ENCODE results near the gene OPTN. TPM values are rescaled to one million over a fixed set of nuclear protein-coding genes. Genes with fewer than 3 reads are reported as not detected.

Gene OPTN
- total and polyA plus RNA-seq, 2 of the 8 experiments (the other 6 are each of a cell fraction or from before 2014, with no cell fraction given): 4.8 to 20.1 TPM

- Histone ChIP-seq H3K4me2 (ENCODE audit: insufficient read depth in 1 of 2, low read depth in 2 of 2, low read length in 2 of 2) (no peak overlapping the region), H3K9ac (replicated peaks in 1 of 4; ENCODE audit: extremely low read depth in 1 of 4, low read depth in 3 of 4, low read length in 3 of 4) (no peak overlapping the region), H4K5ac (ENCODE audit: insufficient read length, low read depth, low read length) (no peak overlapping the region), H3K36me3 (ENCODE audit: control insufficient read depth in 2 of 4, insufficient read depth in 4 of 4, low read length in 3 of 4) (peaks cover 0 to 2% (median under 1%) of the 10 kb centered on the region in 4 experiments; a peak in 2 of 8 replicates), H3K14ac (ENCODE audit: insufficient read length) (no peak overlapping the region), H3K27ac (ENCODE audit: low read depth, low read length) (no peak overlapping the region), H2BK5ac (ENCODE audit: low read depth, low read length) (no peak overlapping the region), H3K4me3 (ENCODE audit: extremely low read depth in 1 of 4, insufficient read depth in 2 of 4, low read depth in 3 of 4, low read length in 4 of 4) (no peak overlapping the region), H2BK120ac (replicated peaks; ENCODE audit: low read depth, low read length) (no peak overlapping the region), H3K79me1 (ENCODE audit: low read depth, low read length) (no peaks in the 10 kb centered on the region), H3K4ac (replicated peaks; ENCODE audit: insufficient read length, low read depth, low read length) (no peak overlapping the region), H3K27me3 (replicated peaks in 1 of 4; ENCODE audit: control insufficient read depth in 3 of 4, extremely low read depth in 1 of 4, insufficient read depth in 3 of 4, low read length in 3 of 4) (no peaks in the 10 kb centered on the region; a peak in 1 of 7 replicates), H2AFZ (ENCODE audit: low read length) (no peak overlapping the region), H3K18ac (ENCODE audit: extremely low read depth, low read length) (no peak overlapping the region), H3K79me2 (ENCODE audit: control insufficient read depth in 1 of 2, insufficient read depth in 2 of 2, low read length in 2 of 2) (peaks cover 0 to 5% of the 10 kb centered on the region in 2 experiments; a peak in 1 of 4 replicates), H3K56ac (replicated peaks; ENCODE audit: insufficient read length, low read depth, low read length) (no peak overlapping the region), H2BK15ac (ENCODE audit: low read length) (no peak overlapping the region), H4K20me1 (replicated peaks in 1 of 2; ENCODE audit: control insufficient read depth in 1 of 2, insufficient read depth in 2 of 2, low read length in 2 of 2) (no peaks in the 10 kb centered on the region), H3K23ac (ENCODE audit: insufficient read length) (no peak overlapping the region), H2BK12ac (ENCODE audit: low read depth, low read length) (no peak overlapping the region), H3K4me1 (replicated peaks in 1 of 4; ENCODE audit: control insufficient read depth in 3 of 4, insufficient read depth in 4 of 4, low read length in 3 of 4) (peaks cover 0 to 3% (median 2%) of the 10 kb centered on the region in 4 experiments; a peak in 3 of 7 replicates), H4K91ac (replicated peaks; ENCODE audit: insufficient read length, low read length) (no peak overlapping the region), H2AK5ac (ENCODE audit: low read depth, low read length) (no peak overlapping the region), H2BK20ac (ENCODE audit: low read length) (no peak overlapping the region), H3K23me2 (ENCODE audit: low read depth, low read length) (peaks cover 5% of the 10 kb centered on the region), H4K8ac (ENCODE audit: extremely low read depth, insufficient read depth, low read length) (no peak overlapping the region), H3K9me3 (ENCODE audit: insufficient read depth in 2 of 2, low read depth in 1 of 2, low read length in 1 of 2) (no peaks in the 10 kb centered on the region)
- no peak for FAIRE-seq
- WGBS, 2 experiments (ENCODE audit: extremely low coverage in 1 of 2, insufficient coverage in 1 of 2, insufficient read length in 1 of 2, insufficient replicate concordance in 2 of 2, low coverage in 1 of 2, low lambda C conversion rate in 2 of 2, missing lambda C conversion rate in 1 of 2): 92% methylated on average over 4 of the region's 4 CpGs; no CpG with 5 or more reads in 1 of the 2 experiments
- CTCF ChIA-PET (ENCODE audit: partially characterized antibody): interaction anchor here (0.6 to 1.2 kb wide), 2 partner anchors 8 to 26 kb away, joined by 3 read pairs; no protein-coding TSS in a partner anchor
- POLR2A ChIA-PET (ENCODE audit: partially characterized antibody): no interaction called here
- DNase-seq (ENCODE audit: low read depth in 1 of 2, low spot score in 2 of 2): no peak
- no peak for TF ChIP-seq SIRT6 (IDR thresholded peaks at IDR 0.05; ENCODE audit: low read length)
- no peak for TF ChIP-seq EP300 (IDR thresholded peaks at IDR 0.05; ENCODE audit: borderline replicate concordance in 1 of 2, low read depth in 2 of 2, low read length in 2 of 2)
- TF ChIP-seq POLR2AphosphoS5 (IDR thresholded peaks at IDR 0.05; ENCODE audit: low read depth, low read length): no peak
- no peak for TF ChIP-seq KDM4A (IDR thresholded peaks at IDR 0.05; ENCODE audit: low read depth, low read length, severe bottlenecking)
- TF ChIP-seq BRCA1 (IDR thresholded peaks at IDR 0.05; ENCODE audit: low read depth, low read length): no peak
- no peak for TF ChIP-seq RBBP5 (IDR thresholded peaks at IDR 0.05; ENCODE audit: borderline replicate concordance, low read depth, low read length)
- no peak for TF ChIP-seq RAD21 (IDR thresholded peaks at IDR 0.05 in 1 of 2, conservative IDR thresholded peaks at IDR 0.05 in 1 of 2; ENCODE audit: low read depth in 2 of 2, low read length in 2 of 2)
- no peak for TF ChIP-seq MAFK (IDR thresholded peaks at IDR 0.05; ENCODE audit: low read depth, low read length)
- no peak for TF ChIP-seq HDAC6 (IDR thresholded peaks at IDR 0.05; ENCODE audit: low read depth, low read length)
- TF ChIP-seq PHF8 (conservative IDR thresholded peaks at IDR 0.05; ENCODE audit: low read depth, low read length): no peak
- no peak for TF ChIP-seq MAX (IDR thresholded peaks at IDR 0.05)
- no peak for TF ChIP-seq SP1 (IDR thresholded peaks at IDR 0.05; ENCODE audit: low read depth, low read length)
- no peak for TF ChIP-seq JUN (IDR thresholded peaks at IDR 0.05; ENCODE audit: low read depth, low read length)
- TF ChIP-seq CBX5 (IDR thresholded peaks at IDR 0.05; ENCODE audit: low read depth, low read length): no peak
Observed at GRCh38 chr10:13105184-13105583, 5.2 kb downstream of the OPTN start.

Measured in H1 (cell line).